GM18870 (cell line): ENCODE data around the gene KCNIP4.
"Not testable (repeated sequence)": the region's sequence is repeated elsewhere in the genome, so short reads cannot be mapped to it uniquely, and the experiment has no call there.

Experiments used
- ATAC-seq: cut with Tn5 transposase; IDR thresholded peaks from one replicate; pipeline ENCODE4 v1.9.1; 2021; ENCODE audit warnings: moderate library complexity; ENCODE audit not compliant: unreplicated experiment

The KCNIP4 gene

DNA sequence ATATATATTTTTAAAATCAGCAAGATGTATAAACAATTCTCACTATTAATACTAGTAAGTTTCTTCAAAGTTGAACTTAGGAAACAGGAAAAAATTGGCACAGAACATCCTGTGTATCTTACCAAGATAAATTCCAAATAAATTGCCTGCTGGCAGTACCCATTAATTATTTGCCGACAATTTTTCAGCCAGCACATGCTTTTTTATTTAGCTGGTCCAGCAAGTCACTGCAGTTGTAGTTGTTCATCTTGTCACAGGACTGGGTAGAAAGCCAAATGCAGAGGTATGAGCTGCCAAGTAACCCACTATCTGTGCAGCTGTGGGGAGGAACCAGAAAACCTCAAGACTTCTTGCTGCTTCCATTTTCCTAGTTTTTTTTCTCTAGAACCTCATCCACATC, 1134.9 kb downstream of the KCNIP4 start:
- ATAC-seq: no peak

DNA sequence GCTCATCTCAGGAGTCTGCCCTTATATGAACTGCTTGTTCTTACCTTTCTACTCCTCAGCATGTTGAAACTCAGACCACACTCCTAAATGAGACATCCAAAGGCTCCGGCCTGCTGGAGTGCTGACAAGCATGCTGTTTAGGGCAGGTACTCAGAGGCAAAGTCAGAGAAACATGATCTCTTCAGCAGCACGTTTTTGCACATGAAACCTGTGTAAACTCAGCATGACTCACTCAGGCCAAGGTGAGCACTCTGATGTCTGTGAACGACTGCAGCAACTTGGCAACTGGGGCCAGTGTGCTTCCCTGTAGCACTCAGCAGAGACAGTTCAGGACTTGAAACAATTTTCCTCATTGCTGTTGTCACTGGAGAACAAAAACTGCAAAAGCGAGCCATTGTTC, 1138.8 kb downstream of the KCNIP4 start:
- ATAC-seq: no peak

DNA sequence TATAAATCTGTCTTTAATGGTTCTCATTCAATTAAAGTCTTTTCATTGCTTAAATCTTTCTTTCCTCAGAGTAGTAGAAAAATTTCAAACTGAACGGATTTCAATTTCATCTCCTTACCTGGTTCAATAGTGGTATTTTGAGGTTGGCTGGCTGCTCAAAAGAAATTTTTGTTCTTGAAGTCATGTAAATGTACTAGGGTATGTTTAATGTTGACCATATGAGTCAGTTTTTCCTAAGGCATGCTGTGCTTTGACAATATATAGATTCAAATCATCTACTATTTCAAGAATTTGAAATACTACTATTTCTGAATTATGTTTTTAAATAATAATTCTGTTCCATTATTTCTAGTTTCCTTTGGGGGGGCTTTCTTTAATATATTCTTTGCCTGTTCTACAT, 1142.9 kb downstream of the KCNIP4 start:
- ATAC-seq: no peak

DNA sequence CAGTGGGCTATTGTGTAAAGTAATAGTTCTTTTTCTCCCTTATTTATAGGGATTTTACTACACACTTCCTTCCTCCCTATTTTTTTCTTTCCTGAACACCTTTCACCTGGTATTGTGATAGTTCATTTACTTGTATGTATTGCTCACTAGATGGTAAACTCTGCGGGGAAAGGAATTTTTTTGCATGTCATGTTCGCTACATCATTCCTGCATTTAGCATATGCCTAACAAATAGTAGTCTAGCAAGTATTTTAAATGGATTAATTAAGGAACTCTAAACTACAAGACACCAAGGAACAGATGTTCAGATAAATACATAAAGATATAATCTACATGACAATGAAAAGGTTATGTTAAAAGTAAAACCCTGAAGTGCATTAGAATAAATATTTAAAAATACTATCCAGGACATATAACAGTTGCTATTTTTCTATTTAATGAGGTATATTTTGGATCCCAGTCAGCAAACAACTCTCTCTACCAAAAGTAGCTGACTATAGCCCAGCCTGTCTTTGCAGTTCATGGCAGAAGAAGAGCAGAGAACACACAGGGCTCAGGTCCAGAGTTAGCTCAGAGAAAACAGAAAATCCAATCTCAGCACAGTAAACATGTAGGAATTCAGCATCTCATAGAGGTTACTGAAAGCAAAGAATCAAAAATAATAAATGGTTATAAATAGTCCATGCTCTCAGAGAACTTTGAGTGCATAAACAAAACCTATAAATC, 1160.5 kb downstream of the KCNIP4 start:
- no peak for ATAC-seq

DNA sequence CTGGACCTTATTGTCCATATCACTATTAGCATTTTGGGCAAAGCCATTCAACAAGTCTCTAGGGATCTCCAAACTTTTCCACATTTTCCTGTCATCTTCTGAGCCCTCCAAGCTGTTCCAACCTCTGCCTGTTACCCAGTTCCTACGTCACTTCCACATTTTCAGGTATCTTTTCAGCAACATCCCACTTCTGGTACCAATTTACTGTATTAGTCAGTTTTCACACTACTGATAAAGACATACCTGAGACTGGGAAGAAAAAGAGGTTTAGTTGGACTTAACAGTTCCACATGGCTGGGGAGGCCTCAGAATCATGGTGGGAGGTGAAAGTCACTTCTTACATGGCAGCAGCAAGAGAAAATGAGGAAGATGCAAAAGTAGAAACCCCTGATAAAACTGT, 1165.4 kb downstream of the KCNIP4 start:
- ATAC-seq: not testable (repeated sequence)

DNA sequence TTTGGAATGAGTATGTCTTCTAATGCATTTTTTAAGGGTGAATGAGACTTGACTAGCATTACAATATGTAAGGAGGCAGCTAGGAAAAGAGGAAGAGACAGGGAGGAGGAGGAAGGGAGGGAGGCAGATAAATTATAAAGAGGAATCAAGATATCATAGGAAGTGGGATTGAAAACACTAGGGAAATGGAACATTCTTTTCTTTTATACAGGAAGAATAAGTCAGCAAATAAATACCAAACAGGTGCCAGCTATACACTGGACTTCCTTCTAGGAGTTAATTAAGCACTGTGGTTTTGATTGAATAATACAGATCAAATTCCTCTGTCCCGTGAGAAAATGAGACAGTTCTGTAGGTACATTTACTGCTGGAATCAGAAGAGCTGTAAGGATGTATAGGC, 1169.7 kb downstream of the KCNIP4 start:
- no peak for ATAC-seq

DNA sequence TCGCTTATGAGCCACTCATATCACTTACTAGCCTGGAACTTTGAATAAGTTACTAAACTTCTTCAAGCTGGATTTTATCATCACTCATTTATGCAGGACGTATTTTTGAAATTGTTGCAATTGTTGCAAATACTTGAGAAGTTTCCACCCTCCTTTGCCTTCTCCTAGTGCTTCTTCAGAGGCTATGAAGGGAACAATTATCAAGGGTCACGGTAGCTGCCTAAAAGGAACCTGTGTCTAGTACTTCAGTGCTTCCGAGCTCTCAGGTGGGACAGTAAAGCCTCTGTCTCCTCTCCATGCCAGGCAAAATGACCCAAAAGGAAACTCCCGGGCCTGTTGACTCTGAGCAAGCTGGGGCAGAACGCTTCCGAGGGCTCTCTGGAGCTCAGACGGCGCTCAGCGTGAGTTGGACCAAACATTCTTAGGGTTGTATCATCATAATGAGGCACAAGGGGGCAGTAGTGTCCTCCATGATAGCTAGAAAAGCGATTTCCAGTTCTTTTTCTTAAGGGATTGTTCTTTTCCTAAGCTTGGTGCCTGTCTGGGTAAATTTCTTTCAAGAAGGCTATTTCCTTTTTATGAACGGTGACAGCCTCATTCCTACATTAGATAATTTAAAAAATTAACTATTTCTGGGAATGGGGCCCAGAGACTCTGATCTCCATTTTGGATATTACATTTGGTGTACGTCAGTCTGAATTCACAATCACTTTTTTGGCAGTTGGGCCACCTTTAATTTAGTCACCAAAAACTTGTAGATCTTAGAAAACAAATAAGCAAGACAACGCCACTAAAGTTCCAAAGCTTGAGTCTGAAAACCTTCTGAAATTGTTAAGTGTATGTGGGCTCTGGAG, 1175.2 kb downstream of the KCNIP4 start:
- ATAC-seq: peak; percentile 81

DNA sequence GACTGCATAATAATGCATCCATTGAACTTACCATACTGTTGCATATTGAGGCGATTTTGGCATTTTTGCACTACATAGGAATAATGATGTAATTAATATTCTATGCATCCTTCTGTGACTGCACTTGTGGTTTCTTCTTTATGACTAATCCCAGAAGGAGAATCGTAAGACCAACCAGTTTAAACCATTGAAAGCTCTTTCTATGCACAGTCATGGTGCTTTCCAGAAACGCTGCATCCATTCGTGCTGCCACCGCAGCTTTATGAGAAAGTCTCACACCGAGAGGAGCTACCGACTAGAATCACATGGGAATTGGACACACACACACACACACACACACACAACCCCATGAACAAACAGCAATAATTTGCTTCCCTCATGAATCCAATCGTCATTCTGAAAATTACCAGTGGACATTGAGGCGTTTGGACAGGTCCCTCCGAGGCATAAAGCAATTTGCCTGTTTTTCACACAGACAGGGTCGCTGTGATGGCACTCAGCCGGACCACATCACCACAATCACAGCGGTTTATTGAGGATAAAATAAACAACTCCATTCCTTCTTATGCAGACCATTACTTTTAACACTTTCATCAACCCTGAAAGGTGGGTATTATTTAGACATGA, 1184.1 kb downstream of the KCNIP4 start:
- no peak for ATAC-seq

DNA sequence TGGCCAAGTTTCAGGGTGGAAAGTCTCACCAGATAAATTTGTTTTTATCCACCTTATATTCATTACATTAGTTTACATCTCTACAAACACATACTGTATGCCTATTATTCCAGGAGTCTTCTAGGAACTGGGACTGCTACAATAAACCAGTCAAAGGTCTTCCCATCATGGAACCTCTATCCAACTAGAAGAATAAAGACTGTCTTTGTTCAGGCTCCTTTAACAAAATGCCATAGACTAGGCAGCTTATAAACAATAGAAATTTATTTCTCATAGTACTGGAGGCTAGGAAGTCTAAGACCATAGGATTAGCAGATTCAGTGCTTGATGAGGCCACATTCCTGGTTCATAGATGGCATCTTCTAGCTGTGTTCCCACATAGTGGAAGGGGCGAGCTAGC, 1186.7 kb downstream of the KCNIP4 start:
- no peak for ATAC-seq

DNA sequence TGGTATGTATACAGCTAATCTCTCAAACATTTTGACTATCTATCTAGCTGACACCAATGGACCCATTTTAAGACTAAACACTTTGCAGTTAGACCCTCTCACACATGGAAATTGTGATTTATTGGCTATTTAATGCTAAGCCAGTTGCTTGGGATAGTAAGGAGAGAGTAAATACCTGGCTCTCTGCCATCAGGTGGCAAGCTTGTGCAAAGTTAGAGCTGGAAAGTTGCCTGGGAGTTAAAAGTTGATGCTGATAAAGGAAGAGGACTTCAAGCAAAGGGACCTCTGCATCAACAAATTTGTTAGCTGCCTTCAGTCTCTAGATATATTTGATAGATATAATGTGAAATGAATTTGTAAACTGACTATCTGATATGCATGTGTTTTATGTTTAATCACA, 1187.2 kb downstream of the KCNIP4 start:
- ATAC-seq: no peak

DNA sequence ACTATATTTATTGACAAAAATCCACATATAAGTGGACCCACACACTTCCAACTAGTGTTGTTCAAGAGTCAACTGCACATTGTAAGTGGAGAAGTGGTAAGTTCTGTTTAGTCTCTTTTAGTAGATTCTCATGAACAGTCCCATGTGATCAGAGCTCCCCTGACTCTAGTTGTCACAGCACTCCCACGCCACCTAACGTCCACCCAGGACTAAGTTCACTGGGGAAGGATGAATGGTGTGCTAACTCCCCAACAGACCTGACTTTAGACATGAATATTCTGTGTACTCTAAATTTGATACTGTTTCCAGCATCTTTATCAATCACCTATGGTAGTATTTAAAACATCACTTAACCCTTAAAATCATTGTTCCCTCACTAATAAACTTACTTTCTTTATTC, 1188.5 kb downstream of the KCNIP4 start:
- ATAC-seq: no peak

DNA sequence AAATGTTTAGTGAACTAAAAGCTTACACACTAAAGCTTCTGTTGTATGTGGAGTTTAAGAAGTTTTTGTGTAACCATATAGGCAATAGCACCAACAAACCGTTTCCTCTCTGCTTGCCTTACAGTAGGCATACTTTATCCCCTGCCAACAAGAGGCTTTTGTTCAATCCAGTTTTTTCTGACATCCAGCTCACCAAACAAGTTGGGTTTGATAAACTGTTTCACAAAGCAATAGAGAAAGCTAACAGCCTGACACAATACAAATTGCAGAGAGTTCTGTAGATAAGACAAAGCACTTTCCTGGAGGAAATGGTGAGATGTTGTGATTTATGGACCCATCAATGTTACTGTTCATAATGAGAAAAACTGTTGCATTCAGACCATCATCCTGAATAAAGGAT, 1194.5 kb downstream of the KCNIP4 start:
- ATAC-seq: no peak

DNA sequence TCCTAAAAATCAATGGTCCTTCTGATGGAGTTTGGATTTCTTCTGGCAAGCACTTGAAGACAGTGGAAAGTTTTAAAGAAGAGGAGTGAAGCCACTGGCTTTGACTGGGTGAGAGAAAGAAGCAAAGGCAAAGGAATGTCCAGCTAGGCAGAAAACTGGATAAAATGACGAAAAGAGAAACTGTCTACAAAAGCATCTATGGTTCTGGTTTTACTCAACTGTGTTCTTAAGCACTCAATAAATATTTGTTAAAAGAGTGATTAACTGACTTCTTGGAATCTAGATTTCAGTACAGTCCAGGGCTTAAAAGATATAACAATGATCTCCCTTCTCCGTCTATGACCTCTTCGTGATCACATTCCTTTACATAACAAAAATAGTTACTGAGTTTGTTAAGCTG, 1195.9 kb downstream of the KCNIP4 start:
- ATAC-seq: no peak

DNA sequence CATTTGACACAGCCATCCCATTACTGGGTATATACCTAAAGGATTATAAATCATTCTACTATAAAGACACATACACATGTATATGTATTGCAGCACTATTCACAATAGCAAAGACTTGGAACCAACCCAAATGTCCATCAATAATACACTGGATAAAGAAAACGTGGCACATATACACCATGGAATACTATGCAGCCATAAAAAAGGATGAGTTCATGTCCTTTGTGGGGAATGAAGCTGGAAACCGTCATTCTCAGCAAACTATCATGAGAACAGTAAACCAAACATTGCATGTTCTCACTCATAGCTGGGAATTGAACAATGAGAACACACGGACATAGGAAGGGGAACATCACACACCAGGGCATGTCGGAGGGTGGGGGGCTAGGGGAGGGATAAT, 1202.6 kb downstream of the KCNIP4 start:
- not testable (repeated sequence) for ATAC-seq

DNA sequence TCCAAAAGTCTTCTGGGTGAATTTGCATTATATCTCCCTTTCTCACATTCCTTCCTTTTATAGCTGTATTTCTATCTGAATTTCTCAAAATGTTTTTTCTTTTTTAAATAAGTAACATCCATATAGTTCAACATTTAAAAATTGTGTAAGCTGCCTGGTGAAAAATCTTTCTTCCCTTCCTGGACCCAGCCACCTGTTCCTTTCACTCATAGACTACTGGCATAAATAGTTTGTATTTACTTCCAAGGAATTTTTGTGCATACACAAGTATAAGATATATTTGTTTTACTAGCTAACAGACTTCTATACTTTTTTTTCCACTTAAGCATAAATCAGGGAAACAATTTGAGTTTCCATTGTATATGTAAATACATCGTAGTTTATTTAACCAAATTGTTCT, 1212.6 kb downstream of the KCNIP4 start:
- no peak for ATAC-seq

DNA sequence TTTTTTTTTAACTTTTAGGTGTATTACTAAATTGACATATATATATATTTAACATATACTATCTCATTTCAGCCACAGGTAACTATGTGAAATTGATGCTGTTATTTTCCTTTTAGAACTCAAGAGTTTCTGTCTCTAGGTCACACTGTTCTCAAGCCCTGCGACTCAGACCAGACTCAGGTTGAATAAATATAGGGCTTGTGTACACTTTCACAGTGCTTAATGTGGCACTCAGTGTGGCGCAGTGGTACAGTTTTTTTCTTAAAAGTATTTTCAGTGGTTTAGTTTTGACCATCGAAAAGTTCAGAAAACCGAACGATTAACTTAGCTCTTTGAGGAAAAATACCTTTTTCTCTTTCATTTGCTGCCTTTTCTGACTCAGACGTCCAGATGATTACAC, 1223.7 kb downstream of the KCNIP4 start:
- ATAC-seq: peak; percentile 97

DNA sequence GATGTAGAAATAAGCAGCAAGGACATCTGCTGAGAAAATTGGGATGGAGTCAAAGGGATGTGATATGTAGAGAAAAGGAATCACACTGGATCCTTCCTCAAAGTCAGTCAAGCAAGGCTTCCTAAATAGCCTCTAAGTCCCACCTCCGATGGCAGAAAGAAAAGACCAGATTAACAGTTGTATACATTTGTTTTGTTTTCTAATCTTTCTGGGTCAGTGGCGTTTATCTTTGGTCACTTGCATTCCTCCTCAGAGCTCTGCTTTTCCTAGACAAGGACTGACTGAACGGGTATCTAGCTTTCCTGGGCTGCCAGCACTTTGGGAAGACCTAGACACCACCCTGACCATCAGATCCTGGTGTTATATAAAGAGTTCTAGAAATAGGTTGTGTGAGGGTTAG, 1225.1 kb downstream of the KCNIP4 start:
- no peak for ATAC-seq

DNA sequence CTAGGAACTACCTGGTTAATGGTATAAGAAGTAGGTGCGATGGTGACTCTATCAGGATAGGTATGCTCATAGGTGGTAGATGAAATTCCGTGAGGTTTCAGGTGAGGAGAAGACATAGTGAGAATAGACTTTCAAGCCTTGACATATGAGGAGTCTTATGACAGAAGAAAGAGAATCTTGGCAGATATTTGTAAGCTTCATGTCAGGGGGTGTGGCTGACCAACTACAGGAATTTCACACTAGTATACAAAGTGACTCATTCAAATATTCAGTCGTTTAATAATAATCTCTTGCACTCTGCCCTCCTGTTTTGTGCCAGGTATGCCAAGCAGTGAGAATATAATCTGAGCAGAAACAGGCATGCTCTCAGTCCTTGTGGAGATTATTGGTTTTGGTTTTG, 1225.6 kb downstream of the KCNIP4 start:
- no peak for ATAC-seq

DNA sequence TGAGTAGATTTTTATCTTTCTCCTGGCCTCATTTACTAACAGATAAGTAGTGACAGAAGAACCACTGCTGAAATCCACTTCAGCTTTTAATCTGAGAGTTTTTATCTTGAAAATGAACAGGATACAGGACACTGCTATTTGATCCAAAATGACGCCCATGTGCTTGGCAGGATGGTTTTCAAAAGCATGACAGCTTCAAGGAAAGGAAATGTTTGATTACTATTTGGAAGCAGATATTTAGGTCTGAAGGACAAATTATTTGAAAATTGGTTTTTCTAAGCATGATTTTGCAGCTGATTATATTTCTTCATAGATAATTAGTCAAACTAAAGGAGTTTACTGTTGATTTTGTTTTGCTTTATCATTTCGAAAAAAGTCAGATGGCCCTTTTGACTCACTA, 1237.2 kb downstream of the KCNIP4 start:
- ATAC-seq: no peak

DNA sequence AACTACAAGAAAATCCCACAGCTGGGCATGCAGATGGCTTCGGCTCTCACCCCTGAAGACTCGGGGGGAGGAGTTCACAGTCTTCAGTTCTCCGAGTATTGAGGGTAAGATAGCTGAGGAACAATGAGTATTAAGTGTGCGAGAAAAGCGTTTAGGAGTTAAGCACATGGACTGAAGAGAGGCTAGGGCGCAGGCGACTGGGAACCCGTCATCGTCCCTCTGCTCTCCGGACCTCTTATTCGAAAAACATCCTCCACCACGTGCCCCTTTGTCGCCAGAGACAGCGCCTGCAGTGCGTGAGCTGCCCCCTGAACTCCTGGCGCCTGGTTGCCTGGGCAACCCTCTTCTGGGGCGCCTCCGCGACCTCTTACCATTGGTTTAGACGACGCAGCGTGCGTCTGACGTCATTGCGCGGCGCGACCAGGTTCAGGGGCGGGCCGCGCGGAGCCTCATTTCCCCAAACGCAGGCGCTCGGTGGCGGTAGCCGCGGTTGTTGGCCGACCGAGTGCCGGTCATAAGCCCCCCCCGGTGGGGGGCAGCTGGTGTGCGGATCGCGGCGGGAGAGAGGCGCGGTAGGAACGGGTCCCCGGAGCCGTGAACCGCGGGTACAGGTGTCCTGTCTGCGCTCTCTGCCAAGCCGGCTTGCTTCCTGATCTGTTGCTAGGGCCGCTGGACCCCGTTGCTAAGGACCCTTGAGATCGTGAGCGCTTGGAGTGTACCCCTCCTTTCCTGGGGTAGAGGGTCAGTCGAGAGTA, 1248.4 kb downstream of the KCNIP4 start, which contains the start of gene PACRGL:
TSS of gene PACRGL (plus strand) at position 452 of the 755 bp plus-strand sequence. CDS start 4,024 bp downstream, outside the sequence.
- ATAC-seq: peak; percentile 98

DNA sequence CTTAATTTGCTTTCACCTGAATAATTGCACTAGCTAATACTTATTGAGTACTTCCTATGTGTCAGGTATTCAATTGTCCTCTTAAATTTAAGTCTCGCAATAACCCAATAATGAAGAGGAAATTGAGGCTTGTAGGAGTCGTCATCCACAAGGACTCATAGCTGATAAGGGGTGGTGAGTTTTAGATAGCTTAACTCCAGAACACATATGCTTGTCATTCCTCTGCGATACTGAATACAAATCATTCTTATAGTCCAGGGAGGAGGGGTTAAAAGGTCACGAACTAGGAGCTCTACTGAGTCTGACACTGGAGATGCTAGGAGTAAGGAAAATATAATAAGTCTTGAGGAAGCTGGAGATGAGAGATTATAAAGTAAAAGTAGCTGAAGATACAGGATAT, 1249.8 kb downstream of the KCNIP4 start:
- no peak for ATAC-seq
